HEK293T (cell line): ENCODE data around the gene PPP2R5D.

Experiments used
- CTCF ChIA-PET: fragments of 350-600 bp; formaldehyde crosslinking; extraction: SDS; loops from one replicate; lab custom pipeline; 2021; ENCODE audit warnings: antibody characterized with exemption, inconsistent platforms; lab: Yijun Ruan, JAX
- POLR2A ChIA-PET: fragments of 350-600 bp; formaldehyde crosslinking; extraction: SDS; loops from one replicate; lab custom pipeline; 2020; ENCODE audit warnings: antibody characterized with exemption, inconsistent platforms; lab: Yijun Ruan, JAX
- DNase-seq: peaks from one replicate; pipeline ENCODE4 v3.0.0; 2012; ENCODE audit warnings: mixed read lengths; ENCODE audit errors: extremely low spot score
- ARNT ChIP-seq: fragments of 450-650 bp; IDR thresholded peaks from 2 replicates; pipeline ENCODE4 v1.6.1; 2017; ENCODE audit warnings: mild to moderate bottlenecking
- BHLHE40 ChIP-seq: fragments of 450-650 bp; IDR thresholded peaks from 2 replicates; pipeline ENCODE4 v1.6.1; 2016; ENCODE audit warnings: mild to moderate bottlenecking, moderate library complexity, borderline replicate concordance
- CTBP1 ChIP-seq: fragments of 450-650 bp; IDR thresholded peaks from 2 replicates; pipeline ENCODE4 v1.6.1; 2016; ENCODE audit warnings: borderline replicate concordance
- ELF4 ChIP-seq: fragments of 450-650 bp; IDR thresholded peaks from 2 replicates; pipeline ENCODE4 v1.6.1; 2017; ENCODE audit warnings: antibody characterized with exemption
- FOXA1 ChIP-seq: fragments of 450-650 bp; IDR thresholded peaks from 2 replicates; pipeline ENCODE4 v1.6.1; 2016; ENCODE audit warnings: mild to moderate bottlenecking
- FOXK2 ChIP-seq: fragments of 450-650 bp; IDR thresholded peaks from 2 replicates; pipeline ENCODE4 v1.6.1; 2016; ENCODE audit warnings: mild to moderate bottlenecking
- FOXM1 ChIP-seq: fragments of 450-650 bp; IDR thresholded peaks from 2 replicates; pipeline ENCODE4 v1.6.1; 2017; ENCODE audit warnings: mild to moderate bottlenecking, borderline replicate concordance
- HDGF ChIP-seq: fragments of 450-650 bp; IDR thresholded peaks from 2 replicates; pipeline ENCODE4 v1.6.1; 2017; ENCODE audit warnings: antibody characterized with exemption, borderline replicate concordance
- L3MBTL2 ChIP-seq: fragments of 450-650 bp; conservative IDR thresholded peaks from 2 replicates; pipeline ENCODE4 v1.6.1; 2016; ENCODE audit warnings: mild to moderate bottlenecking
- LEF1 ChIP-seq: fragments of 450-650 bp; IDR thresholded peaks from 2 replicates; pipeline ENCODE4 v1.6.1; 2017; ENCODE audit warnings: mild to moderate bottlenecking, borderline replicate concordance
- NFRKB ChIP-seq: fragments of 450-650 bp; IDR thresholded peaks from 2 replicates; pipeline ENCODE4 v1.6.1; 2016; ENCODE audit warnings: mild to moderate bottlenecking, moderate library complexity
- SP1 ChIP-seq: fragments of 450-650 bp; IDR thresholded peaks from 2 replicates; pipeline ENCODE4 v1.6.1; 2017
- SUZ12 ChIP-seq: fragments of 450-650 bp; IDR thresholded peaks from 2 replicates; pipeline ENCODE4 v1.6.1; 2016; ENCODE audit warnings: mild to moderate bottlenecking
- TARDBP ChIP-seq: fragments of 450-650 bp; IDR thresholded peaks from 2 replicates; pipeline ENCODE4 v1.6.1; 2016
- ZNF384 ChIP-seq: fragments of 450-650 bp; IDR thresholded peaks from 2 replicates; pipeline ENCODE4 v1.6.1; 2016
- TF ChIP-seq, protein P1 (sequence below): fragments of 450-650 bp; IDR thresholded peaks from 2 replicates; pipeline ENCODE4 v1.6.1; 2016

PPP2R5D gene

GRCh38 chr6:43033496-43034189, 49.3 kb downstream of the PPP2R5D start:
- POLR2A ChIA-PET, result interaction anchor here (1.0 kb wide), 1 partner anchor 20 kb away, joined by 5 read pairs; the partner anchor contains the start of gene CUL7
- CTCF ChIA-PET, result no interaction called here
- no peak for DNase-seq
- TF ChIP-seq HDGF (no peak), CTBP1 (no peak), L3MBTL2 (no peak), FOXM1 (no peak), SUZ12 (no peak), ARNT (no peak), NFRKB (no peak), FOXA1 (no peak), FOXK2 (no peak), SP1 (no peak), TARDBP (no peak), ZNF384 (no peak), BHLHE40 (no peak), ELF4 (no peak)
- TF ChIP-seq, protein P1, sequence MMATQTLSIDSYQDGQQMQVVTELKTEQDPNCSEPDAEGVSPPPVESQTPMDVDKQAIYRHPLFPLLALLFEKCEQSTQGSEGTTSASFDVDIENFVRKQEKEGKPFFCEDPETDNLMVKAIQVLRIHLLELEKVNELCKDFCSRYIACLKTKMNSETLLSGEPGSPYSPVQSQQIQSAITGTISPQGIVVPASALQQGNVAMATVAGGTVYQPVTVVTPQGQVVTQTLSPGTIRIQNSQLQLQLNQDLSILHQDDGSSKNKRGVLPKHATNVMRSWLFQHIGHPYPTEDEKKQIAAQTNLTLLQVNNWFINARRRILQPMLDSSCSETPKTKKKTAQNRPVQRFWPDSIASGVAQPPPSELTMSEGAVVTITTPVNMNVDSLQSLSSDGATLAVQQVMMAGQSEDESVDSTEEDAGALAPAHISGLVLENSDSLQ, result no peak

- POLR2A ChIA-PET, result interaction anchor here (1.0 kb wide), 1 partner anchor 20 kb away, joined by 5 read pairs; the partner anchor contains the start of gene CUL7
- DNase-seq, result no peak
- CTCF ChIA-PET, result no interaction called here
Observed at GRCh38 chr6:43034190-43034525, 49.8 kb downstream of the PPP2R5D start.

GRCh38 chr6:43035495-43036194, 51.3 kb downstream of the PPP2R5D start:
- TF ChIP-seq FOXM1 (no peak), FOXA1 (no peak), CTBP1 (no peak), HDGF (no peak), ELF4 (no peak), BHLHE40 (no peak), ZNF384 (no peak), NFRKB (no peak), LEF1 (no peak), SUZ12 (no peak), TARDBP (no peak), ARNT (no peak), L3MBTL2 (no peak), FOXK2 (no peak), SP1 (no peak)
- TF ChIP-seq, protein P1, result no peak
- no peak for DNase-seq
- CTCF ChIA-PET, result no interaction called here
- POLR2A ChIA-PET, result interaction anchor here (0.8 to 1.6 kb wide), 2 partner anchors 52 to 57 kb away, joined by 3 to 7 read pairs; partner anchors contain the start of genes PEX6 and PPP2R5D

More at GRCh38 chr6:43034190-43034525, 49.8 kb downstream of the PPP2R5D start:
- TF ChIP-seq BHLHE40 (no peak), TARDBP (no peak)

- DNase-seq, result no peak
- POLR2A ChIA-PET, result interaction anchor here (0.8 kb wide), 1 partner anchor 23 kb away, joined by 3 read pairs; the partner anchor contains the start of genes KLHDC3 and MEA1
- CTCF ChIA-PET, result no interaction called here
- TF ChIP-seq FOXM1 (no peak), FOXK2 (no peak), BHLHE40 (no peak), TARDBP (no peak)
Observed at GRCh38 chr6:43036712-43037111, 52.3 kb downstream of the PPP2R5D start.

GRCh38 chr6:43037197-43037596, 52.8 kb downstream of the PPP2R5D start:
- POLR2A ChIA-PET, result interaction anchor here (0.8 kb wide), 1 partner anchor 23 kb away, joined by 3 read pairs; the partner anchor contains the start of genes KLHDC3 and MEA1
- CTCF ChIA-PET, result no interaction called here
- TF ChIP-seq CTBP1, result no peak
- TF ChIP-seq FOXA1, result no peak
- TF ChIP-seq, protein P1, result no peak
- no peak for TF ChIP-seq ZNF384
- no peak for TF ChIP-seq ELF4
- TF ChIP-seq TARDBP, result no peak
- TF ChIP-seq BHLHE40, result no peak
- TF ChIP-seq LEF1, result no peak
- TF ChIP-seq FOXM1, result no peak
- no peak for TF ChIP-seq NFRKB
- TF ChIP-seq SUZ12, result no peak
- TF ChIP-seq L3MBTL2, result no peak
- no peak for TF ChIP-seq SP1
- TF ChIP-seq ARNT, result no peak
- no peak for DNase-seq

GRCh38 chr6:43037706-43038105, 53.3 kb downstream of the PPP2R5D start:
- CTCF ChIA-PET, result no interaction called here
- no peak for TF ChIP-seq TARDBP
- TF ChIP-seq FOXA1, result no peak
- TF ChIP-seq, protein P1, result no peak
- no peak for TF ChIP-seq HDGF
- TF ChIP-seq LEF1, result no peak
- no peak for TF ChIP-seq L3MBTL2
- TF ChIP-seq NFRKB, result no peak
- TF ChIP-seq SP1, result no peak
- TF ChIP-seq CTBP1, result no peak
- TF ChIP-seq SUZ12, result no peak
- no peak for TF ChIP-seq BHLHE40
- POLR2A ChIA-PET, result interaction anchor here (1.2 to 1.6 kb wide), 2 partner anchors 16 to 22 kb away, joined by 3 to 4 read pairs; partner anchors contain the start of genes KLC4, MRPL2 and RRP36
- DNase-seq, result no peak
